Pancreas (tissue), 10 donors: Measurements from ENCODE around the gene CERS1. TPM values are rescaled to one million over a fixed set of nuclear protein-coding genes. Genes with fewer than 3 reads are reported as not detected.

Experiments
- ATAC-seq, 4 donors: fragments of 200-7000 bp; cut with Tn5 transposase; one replicate each; pipeline versions ENCODE4 v1.8.0 to v1.9.1; 2020; ENCODE audit warnings: mild to moderate bottlenecking in 4 of 4, moderate library complexity in 4 of 4
- DNase-seq, 6 donors: peaks; one replicate each; pipeline ENCODE4 v3.0.0-alpha.2; 2020
- FAIRE-seq: peaks from 2 replicates; lab custom pipeline; 2012; peaks lifted over from hg19 to GRCh38; lab: Jason Lieb, UNC
- H3K27ac ChIP-seq, 4 donors: fragments of 200-600 bp; sonication (generic); 1 replicate in 3 of 4; 2 replicates in 1 of 4; pipeline versions ENCODE4 v1.5.0 to v1.8.0; 2020
- H3K27me3 ChIP-seq, 4 donors: fragments of 200-600 bp; one replicate each; pipeline ENCODE4 v1.8.0; 2021
- H3K36me3 ChIP-seq, 3 donors: fragments of 200-600 bp; sonication (generic) in 1 of 3; one replicate each; pipeline versions ENCODE4 v1.5.0 to v1.8.0; 2020 to 2021
- H3K4me1 ChIP-seq, 3 donors: fragments of 200-600 bp; one replicate each; pipeline ENCODE4 v1.8.0; 2021
- H3K4me3 ChIP-seq, 4 donors: fragments of 200-600 bp; sonication (generic) in 2 of 4; one replicate each; pipeline versions ENCODE4 v1.5.0 to v1.8.0; 2020 to 2021
- H3K9me3 ChIP-seq, 4 donors: fragments of 200-600 bp; one replicate each; pipeline ENCODE4 v1.8.0; 2021
- CTCF ChIP-seq, 4 donors: fragments of 200-600 bp; sonication (generic) in 3 of 4; IDR thresholded peaks; one replicate each; pipeline versions ENCODE4 v1.5.0 to v1.8.0; 2021; ENCODE audit warnings: antibody characterized with exemption in 4 of 4
- WGBS, 2 donors: extraction: QIAGEN DNeasy Blood & Tissue Kit; methylation state at CpG; one replicate each; pipeline ENCODE4 v1.1.7; 2013; 5-methylcytosine and 5-hydroxymethylcytosine counted together
- intact Hi-C, 3 donors: fragments of 100-400 bp; cut with DNase I; formaldehyde crosslinking; loops; one replicate each; pipeline versions ENCODE4 v1.11.1 to v1.14.2; 2022
- polyA plus RNA-seq, 2 donors: library from polyadenylated mRNA; stranded (reverse); fragments of 200-250 nt; gene quantifications; one replicate each; pipeline ENCODE4 v1.2.3, GENCODE V29; 2013
- total RNA-seq, 6 donors: library from RNA; stranded (reverse); fragmentation: NEBNext Ultra II Directional in 4 of 6; extraction: Animal tissue kit (Norgen Biotek cat#: 25700) in 4 of 6; gene quantifications; one replicate each; pipeline versions ENCODE4 v1.2.1 to v1.2.4, GENCODE V29; 2021 to 2023
- donor health status: healthy with polysubstance abuse.
- donor health status: DM: no; HTN: no; CAD: no; lungs with moderate emphysema.
- donor health status: DM: no; HTN: no; CAD: no.
- donor health status: control.
- donor health status: control.
- donor health status: Bipolar disorder and iron deficiency.
- donor health status: DM: yes; HTN: yes; CAD: no.
- donor health status: DM: no; HTN: no; CAD: no.
- donor health status: DM: no; HTN: no; CAD: no.
- donor health status: DM: yes; HTN: yes; CAD: no.

The CERS1 gene
- total and polyA plus RNA-seq, 8 donors = 0.16 to 8.3 (median 0.44) TPM

GRCh38 chr19:18854982-18855381, 41.0 kb downstream of the CERS1 start:
- intact Hi-C loops = no loop called here
- Histone ChIP-seq H3K4me1 (no peaks in the 10 kb centered on the region), H3K27me3 (no peaks in the 10 kb centered on the region), H3K4me3 (no peak overlapping the region), H3K36me3 (peaks cover 6 to 96% (median 85%) of the 10 kb centered on the region in 3 donors), H3K9me3 (no peaks in the 10 kb centered on the region), H3K27ac (no peak overlapping the region)
- no peak for TF ChIP-seq CTCF (IDR thresholded peaks at IDR 0.05)
- DNase-seq (peak in 1 of 6 donors; percentile 62), ATAC-seq (no peak), FAIRE-seq (no peak)
- 95 to 96% methylated on average over 33 of the region's 33 CpGs for whole genome bisulfite sequencing, 2 donors

GRCh38 chr19:18853755-18854427, 42.1 kb downstream of the CERS1 start:
- ATAC-seq = no peak
- H3K9me3 ChIP-seq = no peaks in the 10 kb centered on the region
- H3K27me3 ChIP-seq = no peaks in the 10 kb centered on the region
- TF ChIP-seq CTCF (IDR thresholded peaks at IDR 0.05) = no peak
- WGBS, 2 donors = 88 to 91% methylated on average over 17 of the region's 17 CpGs
- H3K36me3 ChIP-seq = peaks cover 6 to 85% (median 74%) of the 10 kb centered on the region in 3 donors
- H3K27ac ChIP-seq = no peak overlapping the region
- no peak for DNase-seq
- FAIRE-seq = no peak
- intact Hi-C loops = no loop called here
- H3K4me3 ChIP-seq = no peak overlapping the region
- H3K4me1 ChIP-seq = peaks cover 0 to 5% (median 0%) of the 10 kb centered on the region in 3 donors

DNA sequence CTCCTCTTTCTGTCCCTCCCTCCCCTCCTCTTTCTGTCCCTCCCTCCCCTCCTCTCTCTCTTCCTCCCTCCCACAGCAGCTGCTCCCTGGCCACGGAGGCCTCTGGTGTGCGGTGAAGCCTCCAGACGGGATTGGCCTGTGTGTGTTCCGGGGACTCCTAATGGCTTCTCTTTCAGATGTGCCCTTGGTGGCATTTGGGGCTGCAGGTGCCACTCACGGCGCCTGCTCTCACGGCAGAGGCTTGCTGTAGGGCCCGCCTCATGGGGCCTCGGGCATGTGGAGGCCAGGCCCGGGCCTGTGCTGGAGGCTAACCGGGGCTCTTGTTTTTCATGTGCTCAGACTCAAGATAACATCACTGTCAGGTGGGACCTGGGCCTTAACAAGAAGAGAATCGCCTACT, 43.3 kb downstream of the CERS1 start:
- ATAC-seq (no peak), DNase-seq (peak in 1 of 6 donors; percentile 27), FAIRE-seq (no peak)
- 87% methylated on average over 12 of the region's 12 CpGs for WGBS, 2 donors
- Histone ChIP-seq H3K27ac (no peak overlapping the region), H3K27me3 (no peaks in the 10 kb centered on the region), H3K9me3 (no peaks in the 10 kb centered on the region), H3K4me3 (no peak overlapping the region), H3K36me3 (peaks cover 4 to 73% (median 64%) of the 10 kb centered on the region in 3 donors), H3K4me1 (peaks cover 0 to 11% (median 3%) of the 10 kb centered on the region in 3 donors)
- TF ChIP-seq CTCF (IDR thresholded peaks at IDR 0.05) = no peak
- intact Hi-C loops = no loop called here

GRCh38 chr19:18851673-18852325, 44.2 kb downstream of the CERS1 start:
- H3K9me3 ChIP-seq = no peaks in the 10 kb centered on the region
- intact Hi-C loops = no loop called here
- H3K27me3 ChIP-seq = no peaks in the 10 kb centered on the region
- no peak overlapping the region for H3K27ac ChIP-seq
- H3K4me3 ChIP-seq = no peak overlapping the region
- FAIRE-seq (no peak), DNase-seq (peak in 1 of 6 donors; percentile 62), ATAC-seq (no peak)
- no peak for TF ChIP-seq CTCF (IDR thresholded peaks at IDR 0.05)
- H3K4me1 ChIP-seq = peaks cover 0 to 13% (median 6%) of the 10 kb centered on the region in 3 donors
- WGBS, 2 donors = 94 to 97% methylated on average over 31 of the region's 31 CpGs
- peaks cover 4 to 65% (median 57%) of the 10 kb centered on the region in 3 donors for H3K36me3 ChIP-seq
